K562 (cell line): ENCODE results near the gene NPTXR. TPM values are rescaled to one million over a fixed set of nuclear protein-coding genes. Genes with fewer than 3 reads are reported as not detected.

ENCODE experiments used
- BCOR ChIP-seq: fragments of 450-650 bp; IDR thresholded peaks from 2 replicates; pipeline ENCODE4 v1.6.1; 2016
- CREB3 ChIP-seq: fragments of 450-650 bp; conservative IDR thresholded peaks from 2 replicates; pipeline ENCODE4 v1.6.1; 2016; ENCODE audit warnings: missing genetic modification characterization, low read depth, mild to moderate bottlenecking, missing compliant biosample characterization, moderate library complexity
- CTBP1 ChIP-seq: fragments of 450-650 bp; IDR thresholded peaks from 2 replicates; pipeline ENCODE4 v1.6.1; 2016; ENCODE audit warnings: borderline replicate concordance
- DEAF1 ChIP-seq: fragments of 450-650 bp; formaldehyde crosslinking; IDR thresholded peaks from 2 replicates; pipeline ENCODE4 v1.4.0; 2020; ENCODE audit warnings: mild to moderate bottlenecking, moderate library complexity
- E2F6 ChIP-seq, 2 experiments: IDR thresholded peaks; 2 replicates each; pipeline ENCODE4 v1.6.1; 2011; ENCODE audit warnings: borderline replicate concordance in 1 of 2, control low read depth in 1 of 2, low read depth in 1 of 2, low read length in 1 of 2, mild to moderate bottlenecking in 1 of 2, mixed read lengths in 1 of 2, moderate library complexity in 1 of 2; ENCODE audit not compliant: insufficient read depth in 1 of 2, insufficient read length in 1 of 2, poor library complexity in 1 of 2, severe bottlenecking in 1 of 2; ENCODE audit errors: extremely low read depth in 1 of 2
- EP300 ChIP-seq: IDR thresholded peaks from 2 replicates; pipeline ENCODE4 v1.6.1; 2012; ENCODE audit warnings: low read length, improper control_type of control experiment
- HNRNPK ChIP-seq: fragments of 200-400 bp; formaldehyde crosslinking; IDR thresholded peaks from one replicate; pipeline ENCODE4 v1.6.1; 2018; ENCODE audit warnings: mild to moderate bottlenecking, low read depth, low read length; ENCODE audit not compliant: poor library complexity, severe bottlenecking
- IRF2 ChIP-seq: sonication (generic); formaldehyde crosslinking; IDR thresholded peaks from 2 replicates; pipeline ENCODE4 v1.8.1; 2022; ENCODE audit warnings: mild to moderate bottlenecking, missing genetic modification reagents
- KLF16 ChIP-seq: IDR thresholded peaks from 2 replicates; pipeline ENCODE4 v1.6.1; 2016; ENCODE audit warnings: antibody characterized with exemption
- MCM7 ChIP-seq, 2 experiments: fragments of 450-650 bp; IDR thresholded peaks; 2 replicates each; pipeline ENCODE4 v1.6.1; 2016 to 2018
- MTA3 ChIP-seq: fragments of 450-650 bp; formaldehyde crosslinking; IDR thresholded peaks from 2 replicates; pipeline ENCODE4 v1.6.1; 2017; ENCODE audit warnings: mild to moderate bottlenecking, borderline replicate concordance
- NCOA6 ChIP-seq: fragments of 450-650 bp; IDR thresholded peaks from 2 replicates; pipeline ENCODE4 v1.6.1; 2017; ENCODE audit warnings: mild to moderate bottlenecking
- NFYB ChIP-seq: IDR thresholded peaks from 2 replicates; pipeline ENCODE4 v1.6.1; 2011; ENCODE audit warnings: mild to moderate bottlenecking, moderate library complexity; ENCODE audit not compliant: insufficient read length; ENCODE audit errors: extremely low read depth
- PPARD ChIP-seq: fragments of 250-450 bp; sonication (Bioruptor Pico); IDR thresholded peaks from 2 replicates; pipeline ENCODE4 v1.8.0; 2022; ENCODE audit warnings: inconsistent platforms, mild to moderate bottlenecking, moderate library complexity
- RNF2 ChIP-seq: sonication (generic); IDR thresholded peaks from 2 replicates; pipeline ENCODE4 v1.6.1; 2016
- SMC3 ChIP-seq: conservative IDR thresholded peaks from 2 replicates; pipeline ENCODE4 v1.6.1; 2011; ENCODE audit warnings: low read depth, low read length, improper control_type of control experiment; ENCODE audit not compliant: insufficient read depth
- TGIF2 ChIP-seq: sonication (generic); formaldehyde crosslinking; IDR thresholded peaks from 2 replicates; pipeline ENCODE4 v1.8.1; 2022; ENCODE audit warnings: mild to moderate bottlenecking, missing genetic modification reagents, moderate library complexity
- USF1 ChIP-seq: sonication (generic); formaldehyde crosslinking; IDR thresholded peaks from 2 replicates; pipeline ENCODE4 v1.9.0; 2022; ENCODE audit warnings: mild to moderate bottlenecking, missing genetic modification reagents
- ZBTB17 ChIP-seq: fragments of 450-650 bp; formaldehyde crosslinking; IDR thresholded peaks from 2 replicates; pipeline ENCODE4 v1.4.0; 2020; ENCODE audit warnings: mild to moderate bottlenecking
- ZBTB2 ChIP-seq: fragments of 450-650 bp; IDR thresholded peaks from 2 replicates; pipeline ENCODE4 v1.6.1; 2016; ENCODE audit warnings: antibody characterized with exemption
- ZKSCAN3 ChIP-seq: fragments of 250-450 bp; sonication (Bioruptor Pico); IDR thresholded peaks from 2 replicates; pipeline ENCODE4 v1.4.0; 2020
- ZNF134 ChIP-seq: fragments of 250-450 bp; sonication (Bioruptor Pico); conservative IDR thresholded peaks from 2 replicates; pipeline ENCODE4 v1.4.0; 2020
- ZNF586 ChIP-seq: fragments of 450-650 bp; formaldehyde crosslinking; conservative IDR thresholded peaks from 2 replicates; pipeline ENCODE4 v1.4.0; 2020; ENCODE audit warnings: mild to moderate bottlenecking, moderate library complexity
- polyA plus RNA-seq, 8 experiments: library from polyadenylated mRNA; depleted of rRNA in 4 of 8; stranded (reverse) in 5 of 8; unstranded in 3 of 8; fragments of >200 nt; fragmentation: Nextera tagmentation in 2 of 8; fragmentation: Illumina TruSeq in 1 of 8; extraction: Ambion mirVana in 2 of 8; extraction: Trizol in 1 of 8; gene quantifications; 2 replicates each; pipeline versions ENCODE4 v1.2.1 to v1.2.3, GENCODE V29; 2011 to 2014; ENCODE audit warnings: inconsistent platforms in 1 of 8, missing spikeins in 1 of 8
- total RNA-seq, 7 experiments: library from RNA; depleted of rRNA in 6 of 7; stranded (reverse); fragments of >200 nt in 6 of 7; fragmentation: Illumina TruSeq in 2 of 7; extraction: Trizol in 2 of 7; gene quantifications; 2 replicates each; pipeline versions ENCODE4 v1.2.1 to v1.2.3, GENCODE V29; 2011 to 2021; ENCODE audit warnings: low replicate concordance in 1 of 7

NPTXR gene
- total and polyA plus RNA-seq, 9 of the 15 experiments (the other 6 are each of a cell fraction or from before 2014, with no cell fraction given), result 0.01 to 3.1 (median 1.1) TPM

- no peak for TF ChIP-seq DEAF1 (CRISPR knock-in tag)
- TF ChIP-seq BCOR, result no peak
- TF ChIP-seq CTBP1, result no peak
- no peak for TF ChIP-seq MCM7 (IDR thresholded peaks at IDR 0.05)
- no peak for TF ChIP-seq ZBTB2
- TF ChIP-seq PPARD (CRISPR knock-in tag), result no peak
- no peak for TF ChIP-seq NCOA6
- TF ChIP-seq ZKSCAN3, result no peak
- TF ChIP-seq ZNF586 (CRISPR knock-in tag), result no peak
- peak; percentile 26; the same call in 1 of the 2 replicates for TF ChIP-seq USF1 (CRISPR knock-in tag)
- no peak for TF ChIP-seq IRF2 (CRISPR knock-in tag)
- TF ChIP-seq EP300, result no peak
- no peak for TF ChIP-seq RNF2
- TF ChIP-seq HNRNPK, result no peak
- peak in 1 of 2 experiments; percentile 38 for TF ChIP-seq E2F6 (IDR thresholded peaks at IDR 0.05; ENCODE audit: borderline replicate concordance in 1 of 2, extremely low read depth in 1 of 2, insufficient read depth in 1 of 2, insufficient read length in 1 of 2, low read depth in 1 of 2, low read length in 1 of 2, poor library complexity in 1 of 2, severe bottlenecking in 1 of 2)
- TF ChIP-seq MTA3, result no peak
- no peak for TF ChIP-seq ZNF134 (CRISPR knock-in tag)
- no peak for TF ChIP-seq NFYB
- 0 out of 2 replicates have a peak, but pooled peaks have one; percentile 27 for TF ChIP-seq KLF16
- peak; percentile 32; the same call in 1 of the 2 replicates for TF ChIP-seq SMC3
- TF ChIP-seq ZBTB17, result no peak
- TF ChIP-seq CREB3 (tag), result no peak
- TF ChIP-seq TGIF2, result no peak
These were observed 25.1 kb upstream of the NPTXR start (continued) for GRCh38 chr22:38868886-38869381.
